T47D (cell line): ENCODE measurements around the gene ELL3.
A peak's percentile ranks its signal among the peaks of the same experiment; 100 is the strongest.
"Not testable (repeated sequence)": the region's sequence is repeated elsewhere in the genome, so short reads cannot be mapped to it uniquely, and the experiment has no call there.

Experiments used
- DNase-seq, 2 experiments: peaks; one replicate each; pipeline versions ENCODE4 v3.0.0 to v3.0.0-alpha.2; 2011 to 2012; ENCODE audit warnings: low read depth in 1 of 2, low spot score in 1 of 2
- JUND ChIP-seq: IDR thresholded peaks from 2 replicates; pipeline ENCODE4 v1.6.1; 2012; ENCODE audit warnings: low read depth
- in situ Hi-C: cut with HindIII; loops from 2 replicates; pipeline ENCODE4 v1.10.0; 2016; ENCODE audit warnings: low sequenced_read_pairs, low pct_unique_long_range_greater_than_20kb

Gene ELL3, protein sequence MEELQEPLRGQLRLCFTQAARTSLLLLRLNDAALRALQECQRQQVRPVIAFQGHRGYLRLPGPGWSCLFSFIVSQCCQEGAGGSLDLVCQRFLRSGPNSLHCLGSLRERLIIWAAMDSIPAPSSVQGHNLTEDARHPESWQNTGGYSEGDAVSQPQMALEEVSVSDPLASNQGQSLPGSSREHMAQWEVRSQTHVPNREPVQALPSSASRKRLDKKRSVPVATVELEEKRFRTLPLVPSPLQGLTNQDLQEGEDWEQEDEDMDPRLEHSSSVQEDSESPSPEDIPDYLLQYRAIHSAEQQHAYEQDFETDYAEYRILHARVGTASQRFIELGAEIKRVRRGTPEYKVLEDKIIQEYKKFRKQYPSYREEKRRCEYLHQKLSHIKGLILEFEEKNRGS

GRCh38 chr15:43776718-43777266 lies at the start of gene ELL3:
TSS of gene ELL3 (minus strand) at chr15:43776966. CDS start at chr15:43776901, 65 bp downstream.
- TF ChIP-seq JUND, result no peak
- in situ Hi-C loops, result no loop called here
- peak; percentile 35 to 93 for DNase-seq

DNA sequence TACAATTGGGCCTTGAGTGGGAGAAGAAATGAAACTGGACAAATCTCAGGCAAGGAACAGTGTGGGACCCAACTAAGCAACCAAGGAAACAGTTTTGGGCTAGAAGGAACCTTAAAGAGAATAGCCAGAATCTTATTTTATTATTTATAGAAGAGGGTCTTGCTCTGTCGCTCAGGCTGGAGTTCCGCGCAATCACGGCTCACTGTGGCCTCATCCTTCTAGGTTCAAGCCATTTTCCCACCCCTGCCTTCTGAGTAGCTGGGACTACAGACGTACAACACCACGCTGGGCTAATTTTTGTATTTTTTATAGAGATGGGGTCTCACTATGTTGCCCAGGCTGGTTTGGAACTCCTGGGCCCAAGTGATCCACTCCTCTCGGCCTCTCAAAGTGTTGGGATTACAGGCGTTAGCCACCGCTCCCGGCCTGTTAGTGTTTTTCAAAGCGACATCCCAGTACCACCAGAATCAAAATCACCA lies 49.3 kb upstream of the ELL3 start:
- no peak for TF ChIP-seq JUND

DNA sequence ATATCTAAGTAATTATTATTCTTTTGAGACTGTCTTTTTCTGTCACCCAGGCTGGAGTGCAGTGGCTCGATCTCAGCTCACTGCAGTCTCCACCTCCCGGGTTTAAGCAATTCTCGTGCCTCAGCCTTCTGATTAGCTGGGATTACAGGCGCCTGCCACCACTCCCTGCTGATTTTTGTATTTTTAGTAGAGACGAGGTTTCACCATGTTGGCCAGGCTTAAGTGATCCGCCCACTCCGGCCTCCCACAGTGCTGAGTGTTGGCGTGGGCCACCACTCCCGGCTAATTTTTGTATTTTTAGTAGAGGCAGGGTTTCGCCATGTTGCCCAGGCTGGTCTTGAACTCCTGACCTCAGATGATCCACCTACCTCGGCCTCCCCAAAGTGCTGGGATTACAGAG lies 48.5 kb upstream of the ELL3 start:
- DNase-seq, in situ Hi-C loops: not testable (repeated sequence)

More for the DNA sequence above, 49.3 kb upstream of the ELL3 start:
- no peak for DNase-seq
- in situ Hi-C loops, result no loop called here

DNA sequence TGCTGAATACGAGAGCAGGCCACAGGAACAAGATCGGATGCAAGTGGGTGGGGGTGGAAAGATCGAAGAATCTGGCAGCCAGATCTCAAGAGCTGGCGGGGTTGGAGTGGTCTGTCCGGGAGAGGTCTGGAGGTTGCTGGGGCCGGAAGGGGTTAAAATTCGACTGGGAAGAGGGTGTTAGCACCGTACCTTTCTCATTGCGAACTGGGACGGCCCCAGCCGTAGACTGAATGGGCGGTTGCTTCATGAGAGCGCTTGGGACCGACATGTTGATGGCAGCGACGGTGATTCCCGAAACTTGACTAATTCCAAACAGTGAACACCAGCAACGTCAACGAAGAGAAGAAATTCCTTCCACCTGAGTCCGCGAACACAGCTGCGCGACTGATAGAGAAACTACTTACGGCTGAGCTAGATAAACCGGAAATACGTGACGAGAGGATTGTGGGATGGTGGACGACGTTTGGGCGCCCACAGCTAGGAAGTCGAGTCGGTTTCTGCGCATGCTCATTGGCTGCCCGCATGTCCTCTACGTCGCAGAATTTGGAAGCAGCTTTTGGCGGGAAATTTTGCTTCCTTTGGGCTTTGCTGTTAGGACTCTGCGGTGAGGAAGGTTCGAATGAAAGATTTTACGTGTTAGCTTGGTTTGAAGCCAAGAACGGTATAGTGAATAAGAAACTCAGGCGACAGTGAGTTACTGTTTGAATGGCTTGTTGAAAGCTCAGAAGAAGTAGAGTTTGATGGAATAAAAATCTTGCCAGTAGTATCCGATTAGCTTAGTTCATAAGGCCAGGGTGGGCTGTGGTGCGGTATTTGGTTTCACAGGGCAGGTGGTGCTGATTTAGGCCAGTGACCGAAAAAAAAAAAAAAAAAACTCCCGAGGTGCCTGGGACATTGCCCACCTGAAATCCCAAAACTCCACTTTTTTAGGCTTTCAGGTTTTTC lies 47.8 kb upstream of the ELL3 start, which contains the start of gene MFAP1:
Gene MFAP1 (minus strand): TSS at position 389 of the 945 bp plus-strand sequence. CDS start 121 bp downstream, at position 268.
- TF ChIP-seq JUND, result no peak
- peak; percentile 87 to 98 for DNase-seq
- in situ Hi-C loops, result no loop called here

GRCh38 chr15:43821505-43821904 lies 44.7 kb upstream of the ELL3 start:
- no peak for TF ChIP-seq JUND
- in situ Hi-C loops, result no loop called here
- no peak for DNase-seq

DNA sequence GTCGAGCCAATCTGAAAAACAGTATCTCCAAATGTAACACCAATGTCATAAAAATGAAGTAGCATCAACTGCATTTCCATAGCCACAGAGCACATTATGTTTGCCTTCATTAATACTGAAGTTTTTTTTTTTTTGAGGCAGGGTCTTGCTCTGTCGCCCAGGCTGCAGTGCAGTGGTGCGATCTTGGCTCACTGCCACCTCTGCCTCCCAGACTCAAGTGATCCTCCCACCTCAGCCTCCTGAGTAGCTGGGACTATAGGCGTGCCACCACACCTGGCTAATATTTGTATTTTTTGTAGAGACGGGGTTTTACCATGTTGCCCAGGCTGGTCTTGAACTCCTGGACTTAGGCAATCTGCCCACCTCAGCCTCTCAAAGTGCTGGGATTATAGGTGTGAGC lies 38.3 kb upstream of the ELL3 start:
- in situ Hi-C loops, DNase-seq: not testable (repeated sequence)

- in situ Hi-C loops, result no loop called here
- no peak for TF ChIP-seq JUND
- DNase-seq, result no peak
Observed at GRCh38 chr15:43808960-43809678, 32.4 kb upstream of the ELL3 start.

DNA sequence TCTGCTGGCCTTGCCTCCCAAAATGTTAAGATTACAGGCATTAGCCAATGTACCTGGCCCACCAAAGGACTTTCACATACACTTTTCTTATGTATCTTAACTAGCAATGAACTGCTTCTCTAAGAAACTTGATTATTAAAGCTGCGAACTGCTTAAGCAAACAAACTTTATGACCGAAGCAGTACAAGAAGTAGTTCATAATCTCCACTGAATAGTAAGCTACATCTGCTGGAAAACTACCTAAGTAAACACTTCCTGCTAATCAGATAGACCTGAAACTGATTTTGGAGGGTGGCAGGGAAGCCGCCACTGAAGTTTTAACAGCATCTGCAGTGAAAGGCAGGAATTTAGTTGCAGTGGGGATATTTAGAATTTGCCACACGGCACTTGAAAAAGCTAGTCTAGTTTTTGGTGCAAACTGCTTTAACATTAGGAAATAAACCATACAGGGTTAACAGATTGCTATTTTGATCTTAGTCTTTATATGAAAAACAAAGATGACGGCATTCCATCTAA lies 31.7 kb upstream of the ELL3 start:
- DNase-seq, result no peak
- no peak for TF ChIP-seq JUND
- in situ Hi-C loops, result no loop called here

- DNase-seq, in situ Hi-C loops: not testable (repeated sequence)
Observed at GRCh38 chr15:43802676-43803075, 25.9 kb upstream of the ELL3 start.

DNA sequence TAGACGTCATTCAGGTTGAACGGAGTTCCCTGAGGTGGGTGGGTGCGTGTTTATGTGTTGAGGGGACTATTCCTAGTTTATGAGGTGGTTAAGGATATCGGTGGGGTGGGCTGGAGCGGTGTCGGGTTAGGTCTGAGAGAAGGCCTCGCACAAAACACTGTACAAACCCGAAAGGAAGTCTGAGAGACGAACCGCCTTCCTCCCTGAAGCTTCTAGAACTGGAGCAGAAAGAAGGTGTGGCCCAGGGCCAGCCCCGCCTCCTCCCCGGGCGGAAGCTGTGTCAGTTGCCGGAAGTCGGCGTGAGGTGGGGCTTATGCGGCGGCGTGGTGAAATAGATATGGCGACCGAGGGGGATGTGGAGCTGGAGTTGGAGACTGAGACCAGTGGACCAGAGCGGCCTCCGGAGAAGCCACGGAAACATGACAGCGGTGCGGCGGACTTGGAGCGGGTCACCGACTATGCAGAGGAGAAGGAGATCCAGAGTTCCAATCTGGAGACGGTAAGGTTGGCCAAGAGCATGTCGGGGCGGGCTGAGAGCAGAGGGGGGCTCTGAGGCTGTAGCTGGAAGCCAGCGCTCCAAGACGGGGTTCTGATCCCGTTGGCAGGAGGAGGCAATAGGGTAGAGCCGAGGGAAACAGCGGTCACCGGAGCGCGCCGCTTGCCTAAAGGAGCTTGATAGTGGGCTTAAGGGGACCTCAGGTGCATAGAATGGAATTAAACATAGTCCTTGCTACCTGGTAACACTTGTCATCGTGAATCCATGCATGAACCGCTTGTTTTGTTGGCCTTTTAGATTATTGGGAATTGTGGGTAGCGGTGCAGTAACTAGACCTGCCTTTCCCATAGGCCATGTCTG lies 23.7 kb upstream of the ELL3 start, which contains the start of gene HYPK:
Gene HYPK (plus strand): TSS at position 314 of the 856 bp plus-strand sequence. CDS start 24 bp downstream, at position 338.
- peak; percentile 54 to 93 for DNase-seq
- in situ Hi-C loops, result no loop called here
- TF ChIP-seq JUND, result no peak

GRCh38 chr15:43799945-43800285 lies 23.1 kb upstream of the ELL3 start, which contains the start of gene SERINC4:
TSS of gene SERINC4 (minus strand) at chr15:43800220. CDS start at chr15:43799986, 234 bp downstream.
- TF ChIP-seq JUND, result no peak
- DNase-seq, result no peak
- in situ Hi-C loops, result no loop called here
